SK-N-SH treated with all-trans-retinoic acid at 6 μM for 48 hours (cell line): ENCODE results near the gene KRT1.

Source experiments
- RARB ChIP-seq: fragments of 250-450 bp; sonication (Bioruptor Pico); IDR thresholded peaks from 2 replicates; pipeline ENCODE4 v1.8.0; 2021; ENCODE audit warnings: mild to moderate bottlenecking, moderate library complexity
- ZFP30 ChIP-seq: fragments of 450-650 bp; formaldehyde crosslinking; IDR thresholded peaks from 2 replicates; pipeline ENCODE4 v1.5.0; 2022; ENCODE audit warnings: mild to moderate bottlenecking, moderate library complexity
- ZNF8 ChIP-seq: fragments of 450-650 bp; formaldehyde crosslinking; IDR thresholded peaks from 2 replicates; pipeline ENCODE4 v1.5.0; 2020; ENCODE audit warnings: mild to moderate bottlenecking, moderate library complexity
- TF ChIP-seq, protein P1 (sequence below): fragments of 250-450 bp; sonication (Bioruptor Pico); IDR thresholded peaks from 2 replicates; pipeline ENCODE4 v1.8.0; 2020; ENCODE audit warnings: mild to moderate bottlenecking, moderate library complexity, borderline replicate concordance

DNA sequence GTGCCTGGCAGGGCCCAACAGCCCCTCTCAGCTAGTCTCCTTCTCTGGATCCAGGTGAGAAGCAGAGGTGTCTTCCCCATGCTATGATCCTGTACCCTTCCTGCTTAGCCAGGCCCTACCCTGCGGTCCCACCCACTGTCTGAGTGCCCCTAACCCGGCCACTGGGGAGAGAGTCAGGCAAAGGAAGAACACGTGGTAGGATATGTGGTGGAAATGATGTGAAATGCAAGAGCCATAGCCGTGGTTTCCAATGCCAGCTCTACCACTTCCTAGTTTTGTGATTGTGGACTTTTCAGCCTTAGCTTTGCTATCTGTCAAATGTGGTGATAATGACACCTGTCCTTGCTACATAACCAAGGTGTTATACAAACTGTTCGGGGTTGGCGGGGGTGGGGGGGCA is 44.0 kb downstream of the KRT1 start:
- TF ChIP-seq, protein P1, sequence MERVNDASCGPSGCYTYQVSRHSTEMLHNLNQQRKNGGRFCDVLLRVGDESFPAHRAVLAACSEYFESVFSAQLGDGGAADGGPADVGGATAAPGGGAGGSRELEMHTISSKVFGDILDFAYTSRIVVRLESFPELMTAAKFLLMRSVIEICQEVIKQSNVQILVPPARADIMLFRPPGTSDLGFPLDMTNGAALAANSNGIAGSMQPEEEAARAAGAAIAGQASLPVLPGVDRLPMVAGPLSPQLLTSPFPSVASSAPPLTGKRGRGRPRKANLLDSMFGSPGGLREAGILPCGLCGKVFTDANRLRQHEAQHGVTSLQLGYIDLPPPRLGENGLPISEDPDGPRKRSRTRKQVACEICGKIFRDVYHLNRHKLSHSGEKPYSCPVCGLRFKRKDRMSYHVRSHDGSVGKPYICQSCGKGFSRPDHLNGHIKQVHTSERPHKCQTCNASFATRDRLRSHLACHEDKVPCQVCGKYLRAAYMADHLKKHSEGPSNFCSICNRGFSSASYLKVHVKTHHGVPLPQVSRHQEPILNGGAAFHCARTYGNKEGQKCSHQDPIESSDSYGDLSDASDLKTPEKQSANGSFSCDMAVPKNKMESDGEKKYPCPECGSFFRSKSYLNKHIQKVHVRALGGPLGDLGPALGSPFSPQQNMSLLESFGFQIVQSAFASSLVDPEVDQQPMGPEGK (CRISPR knock-in tag) = no peak
- TF ChIP-seq ZFP30 (CRISPR knock-in tag) (no peak), ZNF8 (CRISPR knock-in tag) (no peak), RARB (no peak)
